Measurements from ENCODE around the gene SMARCA4. TPM values are rescaled to one million over a fixed set of nuclear protein-coding genes. Genes with fewer than 3 reads are reported as not detected.

Gene SMARCA4
- total and polyA plus RNA-seq, 3 donors from 2014 or later, result 141 to 188 (median 180) TPM

DNA sequence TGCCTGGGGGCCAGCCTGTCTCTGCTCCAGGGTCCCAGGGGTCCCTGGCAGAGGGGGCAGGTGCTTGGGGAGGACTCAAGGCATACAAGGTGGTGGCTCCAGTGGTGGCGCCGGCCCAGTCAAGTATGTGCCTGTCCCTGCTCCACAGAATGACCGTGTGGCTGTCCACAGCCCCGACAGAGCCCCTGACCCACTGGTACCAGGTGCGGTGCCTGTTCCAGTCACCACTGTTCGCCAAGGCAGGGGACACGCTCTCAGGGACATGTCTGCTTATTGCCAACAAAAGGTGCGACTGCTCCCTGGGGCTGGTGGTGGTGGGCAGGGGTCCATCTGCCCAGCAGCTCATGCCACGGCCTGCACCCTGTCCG is 40.6 kb upstream of the SMARCA4 start:
- no peaks in the 10 kb centered on the region for H3K27me3 ChIP-seq
- no peak for TF ChIP-seq POLR2A (IDR thresholded peaks at IDR 0.05)
- TF ChIP-seq, protein P1, sequence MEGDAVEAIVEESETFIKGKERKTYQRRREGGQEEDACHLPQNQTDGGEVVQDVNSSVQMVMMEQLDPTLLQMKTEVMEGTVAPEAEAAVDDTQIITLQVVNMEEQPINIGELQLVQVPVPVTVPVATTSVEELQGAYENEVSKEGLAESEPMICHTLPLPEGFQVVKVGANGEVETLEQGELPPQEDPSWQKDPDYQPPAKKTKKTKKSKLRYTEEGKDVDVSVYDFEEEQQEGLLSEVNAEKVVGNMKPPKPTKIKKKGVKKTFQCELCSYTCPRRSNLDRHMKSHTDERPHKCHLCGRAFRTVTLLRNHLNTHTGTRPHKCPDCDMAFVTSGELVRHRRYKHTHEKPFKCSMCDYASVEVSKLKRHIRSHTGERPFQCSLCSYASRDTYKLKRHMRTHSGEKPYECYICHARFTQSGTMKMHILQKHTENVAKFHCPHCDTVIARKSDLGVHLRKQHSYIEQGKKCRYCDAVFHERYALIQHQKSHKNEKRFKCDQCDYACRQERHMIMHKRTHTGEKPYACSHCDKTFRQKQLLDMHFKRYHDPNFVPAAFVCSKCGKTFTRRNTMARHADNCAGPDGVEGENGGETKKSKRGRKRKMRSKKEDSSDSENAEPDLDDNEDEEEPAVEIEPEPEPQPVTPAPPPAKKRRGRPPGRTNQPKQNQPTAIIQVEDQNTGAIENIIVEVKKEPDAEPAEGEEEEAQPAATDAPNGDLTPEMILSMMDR (IDR thresholded peaks at IDR 0.05), result no peak
- DNase-seq, result no peak
- H3K27ac ChIP-seq, result no peak overlapping the region
- no peaks in the 10 kb centered on the region for H3K4me1 ChIP-seq
- no peaks in the 10 kb centered on the region for H3K9me3 ChIP-seq
- no peaks in the 10 kb centered on the region for H3K36me3 ChIP-seq (ENCODE audit: low read depth, missing control alignments)
- intact Hi-C loops (cut with DNase I; ENCODE audit: low total_unique reads), result loop anchor here (10.0 kb wide), 1 partner anchor 45 kb away; the partner anchor contains the start of gene CARM1
- no peak overlapping the region for H3K4me3 ChIP-seq
- 84 to 100% methylated on average over 2 to 10 of the region's 10 CpGs for WGBS, 2 donors

DNA sequence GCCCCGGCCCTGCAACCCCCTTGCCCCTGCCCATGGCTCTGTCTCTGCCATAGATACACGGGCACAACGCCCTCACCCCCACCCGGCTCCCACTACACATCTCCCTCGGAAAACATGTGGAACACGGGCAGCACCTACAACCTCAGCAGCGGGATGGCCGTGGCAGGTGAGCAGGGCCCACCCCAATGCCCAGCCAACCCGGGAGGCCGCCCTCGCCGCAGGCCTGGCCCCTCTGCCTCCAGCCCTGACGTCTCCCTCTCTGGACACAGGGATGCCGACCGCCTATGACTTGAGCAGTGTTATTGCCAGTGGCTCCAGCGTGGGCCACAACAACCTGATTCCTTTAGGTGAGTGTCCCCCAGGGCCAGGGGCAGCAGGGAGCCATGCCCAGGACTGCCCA is 40.0 kb upstream of the SMARCA4 start:
- H3K27ac ChIP-seq, result no peak overlapping the region
- 90 to 91% methylated on average over 14 to 16 of the region's 16 CpGs for whole genome bisulfite sequencing, 2 donors
- TF ChIP-seq POLR2A (IDR thresholded peaks at IDR 0.05), result no peak
- TF ChIP-seq, protein P1 (IDR thresholded peaks at IDR 0.05), result no peak
- H3K4me1 ChIP-seq, result no peaks in the 10 kb centered on the region
- intact Hi-C loops (cut with DNase I; ENCODE audit: low total_unique reads), result loop anchor here (10.0 kb wide), 1 partner anchor 46 kb away; the partner anchor contains the start of gene CARM1
- no peaks in the 10 kb centered on the region for H3K9me3 ChIP-seq
- H3K27me3 ChIP-seq, result no peaks in the 10 kb centered on the region
- DNase-seq, result no peak
- H3K4me3 ChIP-seq, result no peak overlapping the region
- H3K36me3 ChIP-seq (ENCODE audit: low read depth, missing control alignments), result no peaks in the 10 kb centered on the region

DNA sequence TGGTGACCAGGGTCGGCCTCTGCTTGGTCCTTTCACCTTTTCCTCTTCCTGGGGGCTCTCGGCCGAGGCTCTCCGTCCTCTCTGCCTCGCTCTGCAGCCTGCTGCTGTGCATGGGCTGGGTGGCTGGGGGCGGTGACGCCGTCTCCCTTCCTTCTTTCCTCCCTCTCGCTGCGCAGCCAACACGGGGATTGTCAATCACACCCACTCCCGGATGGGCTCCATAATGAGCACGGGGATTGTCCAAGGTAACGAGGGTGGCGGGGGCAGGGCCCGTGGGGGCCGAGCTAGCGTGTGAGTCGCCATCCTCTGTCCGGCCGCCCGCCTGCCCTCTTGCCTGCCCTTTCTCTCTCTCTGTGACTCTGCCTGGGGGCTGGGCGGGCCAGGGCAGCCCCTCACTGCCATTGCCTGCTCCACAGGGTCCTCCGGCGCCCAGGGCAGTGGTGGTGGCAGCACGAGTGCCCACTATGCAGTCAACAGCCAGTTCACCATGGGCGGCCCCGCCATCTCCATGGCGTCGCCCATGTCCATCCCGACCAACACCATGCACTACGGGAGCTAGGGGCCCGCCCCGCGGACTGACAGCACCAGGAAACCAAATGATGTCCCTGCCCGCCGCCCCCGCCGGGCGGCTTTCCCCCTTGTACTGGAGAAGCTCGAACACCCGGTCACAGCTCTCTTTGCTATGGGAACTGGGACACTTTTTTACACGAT is 39.5 kb upstream of the SMARCA4 start:
- WGBS, 2 donors, result 90 to 92% methylated on average over 40 to 43 of the region's 43 CpGs
- Histone ChIP-seq H3K4me3 (no peak overlapping the region), H3K4me1 (no peaks in the 10 kb centered on the region), H3K27ac (no peak overlapping the region), H3K36me3 (ENCODE audit: low read depth, missing control alignments) (no peaks in the 10 kb centered on the region), H3K9me3 (no peaks in the 10 kb centered on the region), H3K27me3 (no peaks in the 10 kb centered on the region)
- DNase-seq, result no peak
- no peak for TF ChIP-seq POLR2A (IDR thresholded peaks at IDR 0.05)
- TF ChIP-seq, protein P1 (IDR thresholded peaks at IDR 0.05), result no peak
- intact Hi-C loops (cut with DNase I; ENCODE audit: low total_unique reads), result loop anchor here (10.0 kb wide), 1 partner anchor 47 kb away; the partner anchor contains the start of gene CARM1

DNA sequence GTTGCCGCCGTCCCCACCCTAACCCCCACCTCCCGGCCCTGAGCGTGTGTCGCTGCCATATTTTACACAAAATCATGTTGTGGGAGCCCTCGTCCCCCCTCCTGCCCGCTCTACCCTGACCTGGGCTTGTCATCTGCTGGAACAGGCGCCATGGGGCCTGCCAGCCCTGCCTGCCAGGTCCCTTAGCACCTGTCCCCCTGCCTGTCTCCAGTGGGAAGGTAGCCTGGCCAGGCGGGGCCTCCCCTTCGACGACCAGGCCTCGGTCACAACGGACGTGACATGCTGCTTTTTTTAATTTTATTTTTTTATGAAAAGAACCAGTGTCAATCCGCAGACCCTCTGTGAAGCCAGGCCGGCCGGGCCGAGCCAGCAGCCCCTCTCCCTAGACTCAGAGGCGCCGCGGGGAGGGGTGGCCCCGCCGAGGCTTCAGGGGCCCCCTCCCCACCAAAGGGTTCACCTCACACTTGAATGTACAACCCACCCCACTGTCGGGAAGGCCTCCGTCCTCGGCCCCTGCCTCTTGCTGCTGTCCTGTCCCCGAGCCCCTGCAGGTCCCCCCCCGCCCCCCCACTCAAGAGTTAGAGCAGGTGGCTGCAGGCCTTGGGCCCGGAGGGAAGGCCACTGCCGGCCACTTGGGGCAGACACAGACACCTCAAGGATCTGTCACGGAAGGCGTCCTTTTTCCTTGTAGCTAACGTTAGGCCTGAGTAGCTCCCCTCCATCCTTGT is 38.8 kb upstream of the SMARCA4 start:
- Histone ChIP-seq H3K27ac (no peak overlapping the region), H3K4me3 (no peak overlapping the region), H3K9me3 (no peaks in the 10 kb centered on the region), H3K27me3 (no peaks in the 10 kb centered on the region), H3K36me3 (ENCODE audit: low read depth, missing control alignments) (no peaks in the 10 kb centered on the region), H3K4me1 (peaks cover under 1% of the 10 kb centered on the region)
- WGBS, 2 donors, result 80 to 82% methylated on average over 29 to 33 of the region's 33 CpGs
- no peak for TF ChIP-seq POLR2A (IDR thresholded peaks at IDR 0.05)
- TF ChIP-seq, protein P1 (IDR thresholded peaks at IDR 0.05), result no peak
- intact Hi-C loops (cut with DNase I; ENCODE audit: low total_unique reads), result loop anchor here (10.0 kb wide), 1 partner anchor 47 kb away; the partner anchor contains the start of gene CARM1
- DNase-seq, result no peak

Data from testis (tissue), 3 donors.